GM23338 (cell line): ENCODE measurements around the gene LRMDA. TPM values are rescaled to one million over a fixed set of nuclear protein-coding genes. Genes with fewer than 3 reads are reported as not detected.

Experiments
- ATAC-seq: fragments of 200-7000 bp; cut with Tn5 transposase; 3 replicates; pipeline ENCODE4 v1.9.1; 2020
- DNase-seq: peaks from one replicate; pipeline ENCODE4 v3.0.0-alpha.2; 2015; ENCODE audit warnings: low spot score
- H2AFZ ChIP-seq: fragments of 200-600 bp; sonication (generic); 2 replicates; pipeline ENCODE4 v1.8.0; 2016; ENCODE audit warnings: antibody characterized with exemption, mild to moderate bottlenecking, moderate library complexity
- H3F3A ChIP-seq: fragments of 200-600 bp; sonication (generic); replicated peaks from 2 replicates; pipeline ENCODE4 v1.8.0; 2017; ENCODE audit warnings: antibody characterized with exemption, mixed run types, low read depth
- H3K27ac ChIP-seq: fragments of 200-600 bp; sonication (generic); 2 replicates; pipeline ENCODE4 v1.6.1; 2016; ENCODE audit warnings: low read depth
- H3K27me3 ChIP-seq: fragments of 200-600 bp; sonication (generic); 2 replicates; pipeline ENCODE4 v1.8.0; 2016; ENCODE audit warnings: mild to moderate bottlenecking, mixed run types, moderate library complexity; ENCODE audit not compliant: insufficient read depth
- H3K36me3 ChIP-seq: fragments of 200-600 bp; sonication (generic); 2 replicates; pipeline ENCODE4 v1.8.0; 2016; ENCODE audit warnings: mild to moderate bottlenecking; ENCODE audit not compliant: insufficient read depth
- H3K4me1 ChIP-seq: fragments of 200-600 bp; sonication (generic); 2 replicates; pipeline ENCODE4 v1.8.0; 2016; ENCODE audit warnings: mild to moderate bottlenecking, moderate library complexity; ENCODE audit not compliant: insufficient read depth
- H3K4me2 ChIP-seq: fragments of 200-600 bp; sonication (generic); 2 replicates; pipeline ENCODE4 v1.7.1; 2017; ENCODE audit warnings: mixed run types
- H3K4me3 ChIP-seq: fragments of 200-600 bp; sonication (generic); 2 replicates; pipeline ENCODE4 v1.6.1; 2016; ENCODE audit warnings: mixed run types
- H3K79me2 ChIP-seq: fragments of 200-600 bp; sonication (generic); replicated peaks from 2 replicates; pipeline ENCODE4 v1.8.0; 2017; ENCODE audit warnings: mild to moderate bottlenecking; ENCODE audit not compliant: insufficient read depth
- H3K9me2 ChIP-seq: fragments of 200-600 bp; sonication (generic); 2 replicates; pipeline ENCODE4 v1.8.0; 2017; ENCODE audit not compliant: insufficient read depth
- H4K20me1 ChIP-seq: fragments of 200-600 bp; sonication (generic); replicated peaks from 2 replicates; pipeline ENCODE4 v1.8.0; 2017; ENCODE audit warnings: mild to moderate bottlenecking; ENCODE audit not compliant: insufficient read depth
- H3K27ac Mint-ChIP-seq: 2 replicates; pipeline ENCODE4 v1.8.0; 2020; ENCODE audit warnings: inconsistent platforms, mild to moderate bottlenecking, moderate library complexity, mixed read lengths
- H3K27me3 Mint-ChIP-seq: 3 replicates; pipeline ENCODE4 v1.8.0; 2022; ENCODE audit warnings: low read depth, mild to moderate bottlenecking, moderate library complexity, mixed read lengths, inconsistent platforms; ENCODE audit not compliant: insufficient read depth, poor library complexity
- H3K36me3 Mint-ChIP-seq: 3 replicates; pipeline ENCODE4 v1.8.0; 2021; ENCODE audit warnings: low read depth, mild to moderate bottlenecking, inconsistent platforms, moderate library complexity, mixed read lengths
- H3K4me1 Mint-ChIP-seq: 3 replicates; pipeline ENCODE4 v1.8.0; 2020; ENCODE audit warnings: mild to moderate bottlenecking, inconsistent platforms, mixed read lengths
- H3K4me3 Mint-ChIP-seq: 3 replicates; pipeline ENCODE4 v1.8.0; 2021; ENCODE audit warnings: moderate library complexity, mild to moderate bottlenecking, inconsistent platforms, mixed read lengths
- H3K9me3 Mint-ChIP-seq: 3 replicates; pipeline ENCODE4 v1.8.0; 2020; ENCODE audit warnings: moderate library complexity, mild to moderate bottlenecking, inconsistent platforms, mixed read lengths
- CREB1 ChIP-seq: fragments of 250-450 bp; sonication (Bioruptor Pico); IDR thresholded peaks from 2 replicates; pipeline ENCODE4 v1.5.0; 2020; ENCODE audit warnings: low read depth, mild to moderate bottlenecking, moderate library complexity
- CTCF ChIP-seq, 2 experiments: fragments of 200-600 bp in 1 of 2; sonication (generic) in 1 of 2; conservative IDR thresholded peaks; 2 replicates each; pipeline versions ENCODE4 v1.5.1 to v1.6.1; 2016 to 2017; ENCODE audit warnings: antibody characterized with exemption in 2 of 2, low read depth in 2 of 2, mild to moderate bottlenecking in 2 of 2, moderate library complexity in 1 of 2
- ETS1 ChIP-seq: IDR thresholded peaks from 2 replicates; pipeline ENCODE4 v1.6.1; 2016; ENCODE audit warnings: antibody characterized with exemption
- EZH2 ChIP-seq: fragments of 200-600 bp; sonication (generic); IDR thresholded peaks from one replicate; pipeline ENCODE4 v1.8.0; 2017; ENCODE audit warnings: antibody characterized with exemption, mild to moderate bottlenecking, low read depth; ENCODE audit not compliant: unreplicated experiment
- EZH2phosphoT487 ChIP-seq: fragments of 200-600 bp; sonication (generic); IDR thresholded peaks from one replicate; pipeline ENCODE4 v1.8.1; 2018; ENCODE audit warnings: antibody characterized with exemption; ENCODE audit not compliant: unreplicated experiment
- JUNB ChIP-seq: IDR thresholded peaks from one replicate; pipeline ENCODE4 v1.6.1; 2016; ENCODE audit warnings: antibody characterized with exemption; ENCODE audit not compliant: unreplicated experiment
- NANOG ChIP-seq: IDR thresholded peaks from 2 replicates; pipeline ENCODE4 v1.6.1; 2016; ENCODE audit warnings: antibody characterized with exemption, borderline replicate concordance
- POLR2AphosphoS5 ChIP-seq: IDR thresholded peaks from 2 replicates; pipeline ENCODE4 v1.6.1; 2016; ENCODE audit warnings: antibody characterized with exemption, low read depth
- STAT1 ChIP-seq: IDR thresholded peaks from one replicate; pipeline ENCODE4 v1.6.1; 2016; ENCODE audit warnings: antibody characterized with exemption; ENCODE audit not compliant: unreplicated experiment
- ZNF114 ChIP-seq: fragments of 250-450 bp; sonication (Bioruptor Pico); IDR thresholded peaks from 2 replicates; pipeline ENCODE4 v1.5.0; 2020; ENCODE audit warnings: mild to moderate bottlenecking, moderate library complexity
- ZNF331 ChIP-seq: fragments of 250-450 bp; sonication (Bioruptor Pico); IDR thresholded peaks from 2 replicates; pipeline ENCODE4 v1.5.0; 2020; ENCODE audit warnings: low read depth, mild to moderate bottlenecking, moderate library complexity
- polyA plus RNA-seq: library from polyadenylated mRNA; unstranded; fragments of >200 nt; fragmentation: Nextera tagmentation; extraction: Ambion mirVana; gene quantifications from 2 replicates; pipeline ENCODE4 v1.2.1, GENCODE V29; 2016
- total RNA-seq: library from RNA; depleted of rRNA; stranded (reverse); fragments of >200 nt; shearing (Covaris generic); gene quantifications from 2 replicates; pipeline ENCODE4 v1.2.3, GENCODE V29; 2014
- TF ChIP-seq, protein P1 (sequence below): IDR thresholded peaks from one replicate; pipeline ENCODE4 v1.6.1; 2018; ENCODE audit warnings: antibody characterized with exemption; ENCODE audit not compliant: unreplicated experiment

The LRMDA gene
- total and polyA plus RNA-seq, 2 experiments from 2014 or later: 0.90 to 1.8 TPM

DNA sequence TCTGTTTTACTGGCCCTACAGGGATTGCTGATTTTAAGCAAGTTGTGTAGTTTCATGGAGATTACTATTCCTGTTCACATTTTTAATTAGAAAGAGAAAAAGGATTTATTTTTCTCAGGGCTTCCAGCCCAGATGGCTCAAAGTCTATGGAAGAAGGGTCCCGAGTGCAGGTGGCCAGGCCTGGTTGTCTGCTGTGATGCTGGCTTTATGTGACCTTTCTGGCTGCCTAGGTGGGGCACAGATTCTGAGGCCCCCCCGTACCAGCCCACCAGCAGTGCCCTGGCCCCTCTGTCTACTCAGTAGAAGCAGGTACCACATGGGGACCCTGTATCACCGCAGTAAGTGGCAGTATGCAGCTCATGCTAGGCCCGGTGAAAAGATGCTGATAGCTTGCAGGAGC lies 426.5 kb downstream of the LRMDA start (continued):
- TF ChIP-seq, protein P1, sequence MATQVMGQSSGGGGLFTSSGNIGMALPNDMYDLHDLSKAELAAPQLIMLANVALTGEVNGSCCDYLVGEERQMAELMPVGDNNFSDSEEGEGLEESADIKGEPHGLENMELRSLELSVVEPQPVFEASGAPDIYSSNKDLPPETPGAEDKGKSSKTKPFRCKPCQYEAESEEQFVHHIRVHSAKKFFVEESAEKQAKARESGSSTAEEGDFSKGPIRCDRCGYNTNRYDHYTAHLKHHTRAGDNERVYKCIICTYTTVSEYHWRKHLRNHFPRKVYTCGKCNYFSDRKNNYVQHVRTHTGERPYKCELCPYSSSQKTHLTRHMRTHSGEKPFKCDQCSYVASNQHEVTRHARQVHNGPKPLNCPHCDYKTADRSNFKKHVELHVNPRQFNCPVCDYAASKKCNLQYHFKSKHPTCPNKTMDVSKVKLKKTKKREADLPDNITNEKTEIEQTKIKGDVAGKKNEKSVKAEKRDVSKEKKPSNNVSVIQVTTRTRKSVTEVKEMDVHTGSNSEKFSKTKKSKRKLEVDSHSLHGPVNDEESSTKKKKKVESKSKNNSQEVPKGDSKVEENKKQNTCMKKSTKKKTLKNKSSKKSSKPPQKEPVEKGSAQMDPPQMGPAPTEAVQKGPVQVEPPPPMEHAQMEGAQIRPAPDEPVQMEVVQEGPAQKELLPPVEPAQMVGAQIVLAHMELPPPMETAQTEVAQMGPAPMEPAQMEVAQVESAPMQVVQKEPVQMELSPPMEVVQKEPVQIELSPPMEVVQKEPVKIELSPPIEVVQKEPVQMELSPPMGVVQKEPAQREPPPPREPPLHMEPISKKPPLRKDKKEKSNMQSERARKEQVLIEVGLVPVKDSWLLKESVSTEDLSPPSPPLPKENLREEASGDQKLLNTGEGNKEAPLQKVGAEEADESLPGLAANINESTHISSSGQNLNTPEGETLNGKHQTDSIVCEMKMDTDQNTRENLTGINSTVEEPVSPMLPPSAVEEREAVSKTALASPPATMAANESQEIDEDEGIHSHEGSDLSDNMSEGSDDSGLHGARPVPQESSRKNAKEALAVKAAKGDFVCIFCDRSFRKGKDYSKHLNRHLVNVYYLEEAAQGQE: no peak
- TF ChIP-seq EZH2phosphoT487 (no peak), ZNF114 (CRISPR knock-in tag) (no peak), NANOG (no peak), POLR2AphosphoS5 (no peak), CREB1 (CRISPR knock-in tag) (no peak), JUNB (no peak), EZH2 (no peak), CTCF (conservative IDR thresholded peaks at IDR 0.05; ENCODE audit: low read depth in 2 of 2) (no peak), ETS1 (no peak), STAT1 (no peak), ZNF331 (no peak)

DNA sequence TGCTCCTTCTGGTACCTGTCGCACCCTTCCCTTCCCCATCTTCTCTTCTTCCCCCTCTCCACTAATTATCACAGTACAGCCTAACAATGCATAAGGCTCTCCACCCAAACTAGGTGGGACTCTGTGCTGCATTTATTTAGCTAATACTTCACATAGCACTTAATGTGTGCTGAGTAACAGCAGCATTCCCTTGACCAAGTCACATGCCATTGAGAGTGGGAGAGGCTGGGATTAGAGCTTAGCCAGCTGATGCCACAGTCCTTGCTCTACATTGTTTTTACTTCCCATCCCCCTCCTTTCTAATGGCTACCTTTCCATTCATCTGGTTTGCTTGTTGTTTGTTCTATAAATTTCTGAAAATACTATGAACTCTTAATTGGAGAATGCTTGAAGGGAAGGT lies 426.9 kb downstream of the LRMDA start:
- Mint-ChIP-seq H3K27ac (peak overlapping the region; percentile 78), H3K27me3 (peaks cover 4% of the 10 kb centered on the region), H3K4me3 (no peak overlapping the region), H3K36me3 (peaks cover 9% of the 10 kb centered on the region; the same call in 2 of the 3 replicates), H3K9me3 (peaks cover 10% of the 10 kb centered on the region; the same call in 2 of the 3 replicates), H3K4me1 (peaks cover 22% of the 10 kb centered on the region)
- peak overlapping the region; percentile 47; the same call in 1 of the 2 replicates for H3K27ac ChIP-seq
- H3K79me2 ChIP-seq: no peaks in the 10 kb centered on the region
- H4K20me1 ChIP-seq: no peaks in the 10 kb centered on the region
- no peaks in the 10 kb centered on the region for H3F3A ChIP-seq
- DNase-seq (peak; percentile 13), ATAC-seq (peak; percentile 55)
- no peaks in the 10 kb centered on the region for H3K36me3 ChIP-seq
- H2AFZ ChIP-seq: peak overlapping the region; percentile 88
- H3K4me3 ChIP-seq: no peak overlapping the region
- peaks cover 21% of the 10 kb centered on the region for H3K4me1 ChIP-seq
- no peaks in the 10 kb centered on the region for H3K27me3 ChIP-seq
- H3K4me2 ChIP-seq: peak overlapping the region; percentile 10; the same call in 1 of the 2 replicates
- no peaks in the 10 kb centered on the region for H3K9me2 ChIP-seq
- TF ChIP-seq CTCF (conservative IDR thresholded peaks at IDR 0.05; ENCODE audit: low read depth in 2 of 2): no peak
- no peak for TF ChIP-seq ETS1
- no peak for TF ChIP-seq NANOG
- no peak for TF ChIP-seq JUNB
- no peak for TF ChIP-seq STAT1
- TF ChIP-seq POLR2AphosphoS5: no peak
- TF ChIP-seq ZNF331: no peak
- no peak for TF ChIP-seq CREB1 (CRISPR knock-in tag)
- TF ChIP-seq ZNF114 (CRISPR knock-in tag): no peak
- TF ChIP-seq, protein P1: no peak
